ENCODE results near the gene C10orf105.
A peak's percentile ranks its signal among the peaks of the same experiment; 100 is the strongest.

Gene C10orf105, protein sequence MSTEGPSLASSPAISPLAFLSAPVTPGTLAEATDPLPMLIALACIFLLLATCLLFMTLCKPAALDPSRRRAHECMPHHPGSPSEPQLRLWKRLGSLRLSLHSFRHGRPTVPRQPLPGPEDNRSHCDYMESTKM

DNA sequence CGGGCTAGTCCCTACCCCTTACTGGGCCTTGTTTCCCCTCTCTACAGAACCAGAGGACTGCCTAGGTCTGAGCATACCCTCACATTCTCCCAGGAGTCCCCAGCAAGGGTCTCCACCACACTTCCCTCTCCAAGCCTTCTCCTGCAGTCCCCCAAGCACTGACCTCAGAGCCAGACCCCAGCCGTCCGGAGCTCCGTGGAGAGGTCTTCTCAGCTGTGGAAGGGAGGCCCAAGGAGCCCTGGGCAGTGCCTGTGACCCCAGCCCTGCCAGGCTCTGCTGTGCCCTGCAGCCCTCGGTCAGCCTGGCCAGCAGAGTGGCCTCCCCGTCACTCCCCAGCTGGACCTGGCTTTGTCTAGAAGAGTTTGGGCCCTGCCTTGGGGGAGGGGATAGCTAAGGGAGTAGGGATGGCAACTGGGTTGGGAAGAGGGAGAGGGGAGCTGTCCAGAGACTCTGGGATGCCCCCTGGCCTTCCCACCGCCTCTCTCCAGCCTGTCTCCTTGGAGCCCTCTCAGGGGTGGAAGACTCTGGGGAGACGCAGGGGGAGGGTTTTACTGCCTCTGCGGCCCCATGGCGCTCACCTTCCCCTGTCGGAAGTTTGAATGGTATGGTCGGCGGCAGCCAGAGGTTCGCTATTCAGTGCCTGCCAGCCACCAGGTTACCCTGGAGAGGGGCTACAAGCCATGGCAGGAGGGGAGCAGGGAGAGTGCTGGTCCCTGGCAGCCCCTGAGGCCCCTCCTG is at the start of gene C10orf105:
Gene C10orf105 (minus strand): TSS at position 315 of the 738 bp plus-strand sequence. CDS start 3,441 bp downstream, outside the sequence.
- DNase-seq (ENCODE audit: low read depth in 3 of 3): no peak

DNA sequence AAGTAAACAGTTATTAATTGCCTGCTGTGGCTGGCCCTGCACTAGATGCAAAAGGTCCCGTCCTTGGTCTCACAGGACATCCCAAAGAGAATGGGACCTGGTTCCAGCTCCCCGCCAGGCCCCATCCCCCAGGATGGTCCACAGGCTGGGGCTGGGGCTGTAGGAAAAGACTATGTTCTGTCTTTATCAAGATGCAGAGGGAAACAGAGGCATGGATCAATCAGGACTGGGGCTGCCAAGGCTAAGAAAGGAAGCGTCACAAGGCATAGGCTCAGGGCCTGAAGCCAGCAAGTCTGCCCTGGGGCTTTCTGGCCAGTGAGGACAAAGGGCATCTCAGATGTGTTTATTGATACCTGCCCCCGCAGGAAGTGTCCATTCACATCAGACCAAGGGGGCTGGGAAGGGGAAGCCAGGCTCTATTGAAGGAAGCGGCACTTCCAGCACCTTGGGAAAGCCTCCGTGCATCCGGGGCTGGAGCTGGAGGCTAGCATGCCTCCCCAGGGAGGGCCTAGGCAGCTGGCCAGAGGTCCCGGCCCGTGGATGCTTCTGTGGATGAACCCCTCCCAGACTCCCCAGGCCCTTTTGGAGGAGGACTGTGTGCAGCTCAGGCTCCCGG is 48.0 kb upstream of the C10orf105 start:
- DNase-seq (ENCODE audit: low read depth in 3 of 3): no peak

DNA sequence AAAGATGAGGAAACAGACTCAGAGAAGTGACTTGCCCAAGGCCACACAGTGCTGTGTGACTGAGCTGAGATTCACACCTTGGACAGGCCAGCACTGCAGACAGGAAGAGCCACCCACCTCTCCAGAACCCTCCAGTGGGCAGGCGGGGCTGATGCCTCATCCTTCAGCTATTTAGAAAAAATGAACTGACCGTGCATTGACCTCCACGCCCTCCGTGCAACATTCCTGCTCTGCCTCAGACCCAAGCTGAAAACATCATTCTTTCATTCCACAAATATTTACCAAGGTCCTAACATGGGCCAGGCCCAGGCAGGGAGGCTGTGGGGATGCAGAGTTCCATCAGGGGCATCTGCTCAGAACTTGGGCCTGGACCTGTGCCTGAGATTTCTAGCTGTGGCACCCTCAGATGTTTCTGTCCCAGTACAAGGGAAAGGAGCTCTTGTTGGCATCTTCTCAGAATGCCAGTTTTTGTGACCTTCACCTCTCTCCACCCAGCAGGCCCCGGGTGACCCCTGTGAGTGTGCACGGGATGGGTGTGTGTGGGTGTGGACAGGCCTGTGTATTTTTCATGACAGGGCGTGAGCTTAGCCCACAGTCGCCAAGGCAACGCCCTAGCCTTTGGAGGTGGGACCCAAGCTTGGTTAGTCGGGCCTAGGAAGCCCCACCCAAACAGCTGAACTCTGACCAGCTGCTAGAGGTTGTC is 47.3 kb upstream of the C10orf105 start:
- DNase-seq (ENCODE audit: low read depth in 3 of 3): no peak

DNA sequence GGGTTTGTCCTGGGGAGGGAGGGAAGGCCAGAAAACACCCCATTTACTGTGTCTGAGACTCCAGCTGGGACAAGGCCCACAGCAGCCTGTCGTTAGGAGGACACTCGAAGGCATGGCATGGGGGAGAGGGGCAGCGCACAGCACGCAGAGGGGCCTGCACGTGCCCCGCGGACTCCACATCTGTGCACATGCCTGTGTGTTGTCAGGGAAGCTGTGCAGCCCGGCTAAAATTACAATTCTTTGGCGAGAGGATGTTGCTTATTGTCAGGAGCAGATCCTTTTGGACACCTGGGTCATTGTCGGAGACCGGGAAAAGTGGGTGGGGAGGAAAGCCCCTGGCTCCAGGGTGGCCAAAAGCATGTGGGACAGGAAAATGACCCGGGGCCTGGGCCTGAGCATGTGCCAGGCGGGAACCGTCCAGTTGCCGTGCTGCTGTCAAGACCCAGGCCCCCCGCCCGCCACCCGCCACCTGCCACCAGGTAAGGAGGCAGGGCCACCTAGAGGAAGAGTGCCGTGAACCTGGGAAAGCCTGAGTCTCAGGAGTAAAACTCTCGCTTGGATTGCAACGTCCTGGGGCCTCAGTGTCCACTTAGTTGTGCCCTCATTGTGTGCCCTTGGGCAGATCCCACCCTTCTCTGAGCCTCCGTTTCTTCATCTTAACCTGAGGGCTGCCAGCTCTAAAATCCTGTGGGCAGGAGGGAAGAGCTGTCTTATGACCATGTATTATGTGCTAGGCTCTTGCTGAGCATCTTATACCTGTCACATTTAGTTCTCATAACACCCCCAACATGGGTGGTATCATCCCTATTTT is 46.5 kb upstream of the C10orf105 start:
- DNase-seq (ENCODE audit: low read depth in 3 of 3): no peak

GRCh38 chr10:71765176-71765904 is 45.8 kb upstream of the C10orf105 start:
- DNase-seq (ENCODE audit: low read depth in 3 of 3): no peak

- no peak for DNase-seq (ENCODE audit: low read depth in 3 of 3)
Measured at GRCh38 chr10:71763352-71764127, 44.0 kb upstream of the C10orf105 start.

- DNase-seq (ENCODE audit: low read depth in 3 of 3): no peak
Measured at GRCh38 chr10:71762324-71762723, 42.7 kb upstream of the C10orf105 start.

- no peak for DNase-seq (ENCODE audit: low read depth in 3 of 3)
Measured at GRCh38 chr10:71761541-71762113, 42.0 kb upstream of the C10orf105 start.

DNA sequence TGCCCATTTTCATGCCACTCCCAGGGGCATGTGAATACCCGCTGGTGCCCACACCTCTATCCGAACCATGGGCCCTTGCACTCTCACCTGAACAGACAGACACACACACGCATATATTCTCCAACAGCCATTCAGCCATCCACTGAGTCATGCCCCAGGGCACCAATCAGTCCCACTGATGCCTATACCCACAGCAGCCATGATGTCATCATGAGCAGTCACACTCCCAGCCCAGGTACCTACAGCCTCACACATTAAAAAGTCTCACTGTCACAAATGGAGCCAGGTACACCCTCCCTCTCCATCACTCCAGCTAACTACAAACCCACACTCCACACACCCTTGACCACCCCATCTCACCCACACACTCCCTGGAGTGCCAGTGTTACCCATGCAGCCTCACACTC is 41.5 kb upstream of the C10orf105 start:
- DNase-seq (ENCODE audit: low read depth in 3 of 3): peak in 2 of 3 experiments; percentile 48 to 56

- no peak for DNase-seq (ENCODE audit: low read depth in 3 of 3)
Measured at GRCh38 chr10:71757399-71757922, 37.9 kb upstream of the C10orf105 start.

DNA sequence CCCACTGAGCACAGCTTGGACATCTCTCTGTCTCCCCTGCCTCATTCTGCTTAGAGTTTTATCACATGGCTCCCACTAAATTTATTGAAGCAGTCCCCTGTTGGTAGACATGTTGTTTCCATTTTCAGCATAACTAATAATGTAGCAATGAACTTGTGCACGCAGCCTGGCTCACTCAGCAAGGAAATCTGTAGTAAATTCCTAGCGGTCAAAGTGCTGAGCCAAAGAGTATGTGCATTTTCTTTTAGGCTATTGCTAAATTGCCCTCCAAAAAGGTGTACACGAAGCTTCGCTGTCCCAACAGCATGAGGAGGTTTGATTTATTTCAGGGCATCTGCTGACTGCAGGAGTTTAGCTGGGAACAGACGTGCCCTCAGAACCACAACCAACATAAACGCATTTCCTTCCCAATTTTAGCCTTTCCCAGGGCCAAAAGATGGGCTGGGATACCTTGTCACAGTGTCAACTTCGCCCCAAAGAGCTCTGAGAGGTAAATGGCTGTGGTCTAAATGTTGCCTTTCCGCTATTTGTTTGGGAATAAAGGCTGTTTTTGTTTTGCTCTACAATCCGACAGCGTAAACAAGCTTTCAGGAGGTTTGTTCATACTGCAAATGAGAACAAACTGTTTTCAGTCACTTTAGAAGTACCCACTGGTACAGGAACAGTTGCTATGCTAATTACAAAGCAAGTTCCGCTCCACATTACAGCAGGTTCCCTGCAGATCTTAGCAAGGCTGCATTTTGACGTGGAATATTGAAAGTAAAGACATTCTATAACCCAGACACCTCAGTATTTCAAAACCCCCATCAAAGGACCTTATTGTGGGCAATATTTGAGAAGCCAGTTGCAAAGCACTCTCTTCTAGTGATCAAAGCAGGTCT is 37.0 kb upstream of the C10orf105 start:
- no peak for DNase-seq (ENCODE audit: low read depth in 3 of 3)

DNA sequence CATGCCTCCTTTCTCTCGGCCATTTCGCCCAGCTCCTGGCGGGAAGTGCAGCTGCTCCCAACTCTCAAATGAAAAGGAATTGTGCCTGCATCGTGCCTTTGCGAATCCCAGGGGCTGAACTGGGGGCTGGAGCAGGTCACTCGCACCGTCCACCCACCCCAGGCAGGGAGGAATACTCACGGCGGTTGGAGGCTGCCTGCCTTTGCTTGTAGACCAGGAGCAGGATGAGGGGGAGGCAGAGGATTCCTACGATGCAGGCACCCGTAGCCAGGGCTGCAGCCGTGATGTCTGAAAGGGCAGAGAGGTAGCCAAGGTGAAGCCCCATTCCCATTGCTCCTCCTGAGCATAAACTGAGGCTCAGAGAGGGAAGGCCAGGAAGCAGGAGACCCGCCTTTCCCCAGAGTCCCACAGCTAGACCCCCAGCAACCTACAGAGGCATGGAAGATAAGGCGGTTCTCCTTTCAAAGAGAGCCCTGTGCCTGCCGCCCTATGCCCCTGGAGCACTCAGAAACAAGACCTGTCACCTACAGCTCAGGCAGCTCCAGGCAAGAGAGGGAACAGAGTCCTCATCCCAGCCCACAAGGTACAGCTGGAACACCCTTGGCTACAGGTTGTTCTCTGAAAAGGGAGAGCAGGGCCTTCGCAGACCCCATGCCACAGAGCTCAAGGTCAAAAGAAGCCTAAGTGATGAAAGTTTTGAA is 35.8 kb upstream of the C10orf105 start:
- no peak for DNase-seq (ENCODE audit: low read depth in 3 of 3)

- DNase-seq (ENCODE audit: low read depth in 3 of 3): no peak
Measured at GRCh38 chr10:71754562-71754961, 35.0 kb upstream of the C10orf105 start.

GRCh38 chr10:71753960-71754505 is 34.5 kb upstream of the C10orf105 start:
- no peak for DNase-seq (ENCODE audit: low read depth in 3 of 3)

DNA sequence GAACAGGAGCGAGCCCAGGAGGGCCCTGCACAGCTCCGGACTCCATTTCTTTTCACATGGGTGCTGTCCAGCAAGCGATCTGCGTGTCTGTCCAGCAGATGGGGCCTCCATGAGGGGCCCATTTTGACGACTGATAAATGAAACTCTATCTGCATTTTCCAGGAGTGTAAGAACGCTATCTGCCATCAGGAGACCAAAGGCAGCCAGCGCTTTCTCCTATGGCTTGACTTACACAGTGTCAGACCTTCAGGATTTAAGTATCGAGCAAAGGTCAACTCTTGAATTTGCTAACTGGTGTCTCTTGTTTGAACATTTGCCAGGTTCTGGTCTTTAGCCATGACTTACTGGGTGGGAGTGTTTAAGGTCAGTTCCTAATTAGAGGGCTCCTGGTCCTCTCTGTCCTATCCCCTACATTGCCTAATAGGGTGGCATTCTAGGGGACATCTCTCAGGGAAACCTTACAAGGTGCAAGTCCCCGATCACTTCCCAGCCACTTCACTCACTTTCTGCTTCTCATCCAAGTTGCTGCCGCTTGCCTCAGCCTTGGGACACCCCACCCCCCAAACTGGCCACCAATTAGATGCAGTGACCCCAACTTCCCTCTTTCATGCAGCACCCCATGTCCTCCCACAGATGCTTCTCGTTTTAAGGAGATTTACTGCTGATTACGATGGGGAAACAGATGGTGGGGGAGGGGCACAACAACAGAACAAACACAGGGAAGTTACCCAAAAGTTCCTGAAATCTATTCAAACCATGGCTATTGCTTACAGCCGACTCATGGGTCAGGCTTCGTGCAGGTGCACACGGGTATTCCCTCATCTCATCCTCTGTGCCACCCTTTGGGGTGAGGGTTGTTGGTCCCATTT is 33.7 kb upstream of the C10orf105 start:
- no peak for DNase-seq (ENCODE audit: low read depth in 3 of 3)

- no peak for DNase-seq (ENCODE audit: low read depth in 3 of 3)
Measured at GRCh38 chr10:71752391-71753090, 33.0 kb upstream of the C10orf105 start.

Measured in stimulated activated CD4-positive, alpha-beta T cell treated with anti-CD3 and anti-CD28 coated beads, TNF-alpha, amount 100 ng/mL, for 4 hours (primary cell).